HEK293 (cell line): ENCODE measurements around the gene CLDN19.

Experiments
- CTCF ChIA-PET: fragments of 350-600 bp; formaldehyde crosslinking; extraction: SDS; loops from one replicate; lab custom pipeline; 2021; ENCODE audit warnings: antibody characterized with exemption; lab: Yijun Ruan, JAX
- POLR2A ChIA-PET: fragments of 300-600 bp; formaldehyde crosslinking; extraction: SDS; loops from one replicate; lab custom pipeline; 2020; ENCODE audit warnings: antibody characterized with exemption, inconsistent platforms; lab: Yijun Ruan, JAX
- H3K27ac ChIP-seq: fragments of 200-500 bp; sonication (Bioruptor generic); 2 replicates; pipeline ENCODE4 v1.5.1; 2014; ENCODE audit warnings: low read depth, low read length, control low read depth, inconsistent platforms; ENCODE audit errors: extremely low read depth
- H3K36me3 ChIP-seq, 2 experiments: fragments of 200-500 bp in 1 of 2; sonication (Bioruptor generic) in 1 of 2; 1 replicate in 1 of 2; 2 replicates in 1 of 2; pipeline ENCODE4 v1.5.1; 2014 to 2017; ENCODE audit warnings: inconsistent platforms in 2 of 2, low read length in 2 of 2; ENCODE audit not compliant: control insufficient read depth in 2 of 2, insufficient read depth in 1 of 2
- H3K4me1 ChIP-seq: fragments of 200-500 bp; sonication (Bioruptor generic); 2 replicates; pipeline ENCODE4 v1.5.1; 2014; ENCODE audit warnings: mild to moderate bottlenecking, low read length, inconsistent platforms; ENCODE audit not compliant: control insufficient read depth, insufficient read depth
- H3K4me3 ChIP-seq: 2 replicates; pipeline ENCODE4 v1.5.1; 2011; ENCODE audit warnings: low read depth, mild to moderate bottlenecking, control low read depth, low read length, moderate library complexity
- H3K9me3 ChIP-seq: fragments of 200-500 bp; sonication (Bioruptor generic); 2 replicates; pipeline ENCODE4 v1.5.1; 2014; ENCODE audit warnings: low read depth, low read length, inconsistent platforms; ENCODE audit not compliant: control insufficient read depth, insufficient read depth
- PRDM1 ChIP-seq: fragments of 450-650 bp; formaldehyde crosslinking; IDR thresholded peaks from 2 replicates; pipeline ENCODE4; 2016; ENCODE audit warnings: missing biosample characterization, missing genetic modification characterization
- PRDM10 ChIP-seq: fragments of 450-650 bp; formaldehyde crosslinking; IDR thresholded peaks from 2 replicates; pipeline ENCODE4 v1.5.1; 2016; ENCODE audit warnings: missing biosample characterization, missing genetic modification characterization
- PRDM4 ChIP-seq: fragments of 450-650 bp; formaldehyde crosslinking; IDR thresholded peaks from 2 replicates; pipeline ENCODE4 v1.5.1; 2017; ENCODE audit warnings: missing biosample characterization, missing genetic modification characterization
- ZBTB26 ChIP-seq: fragments of 450-650 bp; formaldehyde crosslinking; optimal IDR thresholded peaks from 2 replicates; pipeline ENCODE3; 2016; ENCODE audit warnings: missing biosample characterization, mild to moderate bottlenecking, missing genetic modification characterization
- ZBTB49 ChIP-seq: fragments of 450-650 bp; formaldehyde crosslinking; IDR thresholded peaks from 2 replicates; pipeline ENCODE4 v1.5.1; 2016; ENCODE audit warnings: missing biosample characterization, missing genetic modification characterization, low read depth
- ZIC2 ChIP-seq: fragments of 450-650 bp; formaldehyde crosslinking; IDR thresholded peaks from 2 replicates; pipeline ENCODE4 v1.5.1; 2016; ENCODE audit warnings: missing biosample characterization, missing genetic modification characterization
- ZNF2 ChIP-seq: fragments of 450-650 bp; formaldehyde crosslinking; IDR thresholded peaks from 2 replicates; pipeline ENCODE4 v1.5.1; 2016; ENCODE audit warnings: missing biosample characterization, missing genetic modification characterization
- ZNF23 ChIP-seq: fragments of 450-650 bp; formaldehyde crosslinking; IDR thresholded peaks from 2 replicates; pipeline ENCODE4 v1.5.1; 2016; ENCODE audit warnings: missing biosample characterization, missing genetic modification characterization, borderline replicate concordance
- ZNF24 ChIP-seq: fragments of 450-650 bp; formaldehyde crosslinking; IDR thresholded peaks from 2 replicates; pipeline ENCODE4 v1.5.1; 2016; ENCODE audit warnings: missing biosample characterization, missing genetic modification characterization
- ZNF280C ChIP-seq: fragments of 450-650 bp; formaldehyde crosslinking; IDR thresholded peaks from 2 replicates; pipeline ENCODE4 v1.5.1; 2016; ENCODE audit warnings: missing biosample characterization, missing genetic modification characterization
- ZNF292 ChIP-seq: fragments of 450-650 bp; formaldehyde crosslinking; IDR thresholded peaks from 2 replicates; pipeline ENCODE4 v1.5.1; 2016; ENCODE audit warnings: low read depth, missing biosample characterization, missing genetic modification characterization, borderline replicate concordance
- ZNF324 ChIP-seq: fragments of 450-650 bp; formaldehyde crosslinking; IDR thresholded peaks from 2 replicates; pipeline ENCODE4 v1.5.1; 2016; ENCODE audit warnings: missing biosample characterization, missing genetic modification characterization
- ZNF350 ChIP-seq: fragments of 450-650 bp; formaldehyde crosslinking; IDR thresholded peaks from 2 replicates; pipeline ENCODE4 v1.5.0; 2017; ENCODE audit warnings: missing biosample characterization, mild to moderate bottlenecking, missing genetic modification characterization
- ZNF426 ChIP-seq: fragments of 450-650 bp; formaldehyde crosslinking; IDR thresholded peaks from 2 replicates; pipeline ENCODE4 v1.5.1; 2017; ENCODE audit warnings: missing biosample characterization, missing genetic modification characterization, mild to moderate bottlenecking, inconsistent platforms, moderate library complexity
- ZNF473 ChIP-seq: fragments of 450-650 bp; formaldehyde crosslinking; IDR thresholded peaks from 2 replicates; pipeline ENCODE4 v1.5.1; 2017; ENCODE audit warnings: missing biosample characterization, missing genetic modification characterization
- ZNF48 ChIP-seq: fragments of 450-650 bp; formaldehyde crosslinking; IDR thresholded peaks from 2 replicates; pipeline ENCODE4 v1.5.1; 2016; ENCODE audit warnings: missing biosample characterization, missing genetic modification characterization
- ZNF529 ChIP-seq: fragments of 450-650 bp; formaldehyde crosslinking; IDR thresholded peaks from 2 replicates; pipeline ENCODE4 v1.5.1; 2017; ENCODE audit warnings: missing genetic modification characterization, missing biosample characterization; ENCODE audit not compliant: insufficient replicate concordance
- ZNF639 ChIP-seq: fragments of 450-650 bp; formaldehyde crosslinking; IDR thresholded peaks from 2 replicates; pipeline ENCODE4 v1.5.1; 2016; ENCODE audit warnings: missing biosample characterization, missing genetic modification characterization
- ZNF76 ChIP-seq: fragments of 450-650 bp; formaldehyde crosslinking; IDR thresholded peaks from 2 replicates; pipeline ENCODE4; 2016; ENCODE audit warnings: low read depth, missing biosample characterization, missing genetic modification characterization, borderline replicate concordance
- ZSCAN30 ChIP-seq: fragments of 450-650 bp; IDR thresholded peaks from 2 replicates; pipeline ENCODE4 v1.5.1; 2018; ENCODE audit warnings: missing biosample characterization, mild to moderate bottlenecking, missing genetic modification characterization, moderate library complexity

CLDN19 gene

GRCh38 chr1:42768172-42768571 is 28.1 kb upstream of the CLDN19 start:
- Histone ChIP-seq H3K36me3 (peaks cover 9 to 12% of the 10 kb centered on the region in 2 experiments; a peak in 2 of 3 replicates), H3K4me3 (peak overlapping the region; percentile 100), H3K4me1 (no peaks in the 10 kb centered on the region), H3K9me3 (no peaks in the 10 kb centered on the region), H3K27ac (no peak overlapping the region)
- ChIA-PET POLR2A (interaction anchor here (1.8 to 3.4 kb wide), 3 partner anchors 8 to 78 kb away, joined by 9 to 35 read pairs (median 13); partner anchors contain the start of gene ZNF691), CTCF (interaction anchor here (0.9 to 4.7 kb wide), 5 partner anchors 9 to 306 kb away, joined by 3 to 19 read pairs (median 6); no protein-coding TSS in a partner anchor)
- TF ChIP-seq ZNF2 (tag by site-specific recombination) (no peak), ZBTB26 (tag by site-specific recombination) (no peak), ZNF48 (tag by site-specific recombination) (no peak), ZNF23 (no peak), ZNF24 (no peak), ZNF350 (tag by site-specific recombination) (no peak), ZNF426 (tag by site-specific recombination) (no peak), ZNF639 (tag by site-specific recombination) (no peak), ZSCAN30 (tag by site-specific recombination) (no peak), ZIC2 (tag by site-specific recombination) (no peak), ZNF473 (tag by site-specific recombination) (no peak), PRDM10 (tag by site-specific recombination) (no peak), ZNF324 (no peak), PRDM1 (tag by site-specific recombination) (no peak), ZNF280C (tag by site-specific recombination) (no peak), PRDM4 (tag by site-specific recombination) (no peak), ZNF292 (tag by site-specific recombination) (no peak), ZNF529 (tag by site-specific recombination) (no peak), ZNF76 (tag by site-specific recombination) (no peak), ZBTB49 (tag by site-specific recombination) (no peak)
